Hepatocyte (in vitro differentiated cells): Measurements from ENCODE around the gene KAT7.

Experiments used
- CTCF ChIP-seq: fragments of 200-600 bp; sonication (generic); IDR thresholded peaks from 2 replicates; pipeline ENCODE4 v1.5.1; 2016; ENCODE audit warnings: antibody characterized with exemption, mild to moderate bottlenecking; ENCODE audit not compliant: poor library complexity
- EZH2 ChIP-seq: fragments of 200-600 bp; sonication (generic); IDR thresholded peaks from 2 replicates; pipeline ENCODE4 v1.6.1; 2016; ENCODE audit warnings: antibody characterized with exemption, mild to moderate bottlenecking, borderline replicate concordance

- TF ChIP-seq CTCF = no peak
- TF ChIP-seq EZH2 = no peak
Observed at GRCh38 chr17:49776551-49777300, 11.8 kb upstream of the KAT7 start.
